ENCODE results near the gene IL1RAPL2. TPM values are rescaled to one million over a fixed set of nuclear protein-coding genes. Genes with fewer than 3 reads are reported as not detected.

The IL1RAPL2 gene
- total RNA-seq, 4 donors from 2014 or later: 0.16 TPM; not detected in 3

DNA sequence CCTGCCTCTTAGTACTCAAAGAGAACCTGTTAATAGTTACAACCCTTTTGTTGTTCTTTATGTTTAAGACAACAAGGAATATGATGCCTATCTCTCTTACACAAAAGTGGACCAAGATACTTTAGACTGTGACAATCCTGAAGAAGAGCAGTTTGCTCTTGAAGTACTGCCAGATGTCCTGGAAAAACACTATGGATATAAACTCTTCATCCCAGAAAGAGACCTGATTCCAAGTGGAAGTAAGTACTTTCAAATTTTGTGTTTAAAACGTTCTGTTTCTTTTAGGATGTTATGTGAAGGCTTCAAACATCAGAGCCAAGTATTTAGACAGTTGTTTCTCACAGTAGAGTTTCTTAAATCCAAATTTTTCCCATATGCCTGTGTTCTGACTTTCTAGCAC lies 1189.1 kb downstream of the IL1RAPL2 start:
- no peak overlapping the region for H3K4me3 ChIP-seq
- H3K4me1 ChIP-seq: no peaks in the 10 kb centered on the region
- no peak overlapping the region for H3K27ac ChIP-seq
- H3K36me3 ChIP-seq: no peaks in the 10 kb centered on the region
- no peaks in the 10 kb centered on the region for H3K27me3 ChIP-seq
- H3K9me3 ChIP-seq: no peaks in the 10 kb centered on the region
- no peak for DNase-seq
- WGBS, 2 donors (ENCODE audit: low coverage in 1 of 2): 8 to 14% methylated on average over 1 of the region's 1 CpG
- in situ Hi-C loops (cut with MboI; ENCODE audit: low pct_ligation_motif_present in 1 of 4, low pct_unique_long_range_greater_than_20kb in 1 of 4, low sequenced_read_pairs in 3 of 4): no loop called here
- no peak for TF ChIP-seq CTCF (IDR thresholded peaks at IDR 0.05)
- TF ChIP-seq POLR2AphosphoS5 (IDR thresholded peaks at IDR 0.05): no peak
- no peak for TF ChIP-seq POLR2A (IDR thresholded peaks at IDR 0.05)
- TF ChIP-seq EP300 (IDR thresholded peaks at IDR 0.05; ENCODE audit: low read depth): no peak
- intact Hi-C loops (cut with DNase I; ENCODE audit: low total_unique reads): no loop called here

GRCh38 chrX:105758754-105759153 lies 1192.8 kb downstream of the IL1RAPL2 start:
- H3K4me1 ChIP-seq: no peaks in the 10 kb centered on the region
- DNase-seq: no peak
- no peaks in the 10 kb centered on the region for H3K27me3 ChIP-seq
- WGBS, 2 donors (ENCODE audit: low coverage in 1 of 2): 72% methylated on average over 1 of the region's 1 CpG; no CpG with 5 or more reads in 1 of the 2 donors
- intact Hi-C loops (cut with DNase I; ENCODE audit: low total_unique reads): no loop called here
- H3K4me3 ChIP-seq: no peak overlapping the region
- no peaks in the 10 kb centered on the region for H3K36me3 ChIP-seq
- no peaks in the 10 kb centered on the region for H3K9me3 ChIP-seq
- TF ChIP-seq POLR2A (IDR thresholded peaks at IDR 0.05) (no peak), POLR2AphosphoS5 (IDR thresholded peaks at IDR 0.05) (no peak), EP300 (IDR thresholded peaks at IDR 0.05; ENCODE audit: low read depth) (no peak)
- H3K27ac ChIP-seq: no peak overlapping the region
- in situ Hi-C loops (cut with MboI; ENCODE audit: low pct_ligation_motif_present in 1 of 4, low pct_unique_long_range_greater_than_20kb in 1 of 4, low sequenced_read_pairs in 3 of 4): no loop called here

DNA sequence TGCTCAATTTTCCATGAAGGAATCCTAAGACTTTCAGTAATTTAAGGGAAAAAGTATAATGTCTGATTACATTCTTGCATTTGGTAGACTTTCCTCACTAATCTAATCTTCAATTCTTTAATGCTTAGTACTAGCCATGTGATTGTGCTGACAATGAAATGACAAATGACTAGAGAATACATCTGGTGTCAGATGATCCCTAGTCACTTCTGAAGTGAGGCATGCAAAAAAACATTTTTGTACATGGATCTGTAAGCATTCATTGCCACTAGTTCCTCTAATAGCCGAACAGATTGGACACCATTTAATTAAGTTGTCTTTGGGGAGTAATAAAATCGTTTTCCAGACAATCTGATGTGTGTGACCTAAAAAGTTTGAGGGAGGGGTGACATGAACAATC lies 1193.6 kb downstream of the IL1RAPL2 start:
- intact Hi-C loops (cut with DNase I; ENCODE audit: low total_unique reads) (no loop called here), in situ Hi-C loops (cut with MboI; ENCODE audit: low pct_ligation_motif_present in 1 of 4, low pct_unique_long_range_greater_than_20kb in 1 of 4, low sequenced_read_pairs in 3 of 4) (no loop called here)
- Histone ChIP-seq H3K9me3 (no peaks in the 10 kb centered on the region), H3K36me3 (no peaks in the 10 kb centered on the region), H3K4me1 (no peaks in the 10 kb centered on the region), H3K27me3 (no peaks in the 10 kb centered on the region), H3K4me3 (no peak overlapping the region), H3K27ac (no peak overlapping the region)
- DNase-seq: no peak
- WGBS, 2 donors (ENCODE audit: low coverage in 1 of 2): 37% methylated on average over 2 of the region's 2 CpGs; no CpG with 5 or more reads in 1 of the 2 donors
- TF ChIP-seq POLR2AphosphoS5 (IDR thresholded peaks at IDR 0.05) (no peak), POLR2A (IDR thresholded peaks at IDR 0.05) (no peak), EP300 (IDR thresholded peaks at IDR 0.05; ENCODE audit: low read depth) (no peak), CTCF (IDR thresholded peaks at IDR 0.05) (no peak)

GRCh38 chrX:105765691-105766090 lies 1199.7 kb downstream of the IL1RAPL2 start:
- no peaks in the 10 kb centered on the region for H3K27me3 ChIP-seq
- no peaks in the 10 kb centered on the region for H3K9me3 ChIP-seq
- WGBS, 2 donors (ENCODE audit: low coverage in 1 of 2): 52% methylated on average over 1 of the region's 1 CpG; no CpG with 5 or more reads in 1 of the 2 donors
- in situ Hi-C loops (cut with MboI; ENCODE audit: low pct_ligation_motif_present in 1 of 4, low pct_unique_long_range_greater_than_20kb in 1 of 4, low sequenced_read_pairs in 3 of 4): no loop called here
- TF ChIP-seq EP300 (IDR thresholded peaks at IDR 0.05; ENCODE audit: low read depth) (no peak), POLR2AphosphoS5 (IDR thresholded peaks at IDR 0.05) (no peak), POLR2A (IDR thresholded peaks at IDR 0.05) (no peak), CTCF (IDR thresholded peaks at IDR 0.05) (no peak)
- H3K36me3 ChIP-seq: no peaks in the 10 kb centered on the region
- no peaks in the 10 kb centered on the region for H3K4me1 ChIP-seq
- H3K27ac ChIP-seq: no peak overlapping the region
- DNase-seq: no peak
- intact Hi-C loops (cut with DNase I; ENCODE audit: low total_unique reads): no loop called here
- no peak overlapping the region for H3K4me3 ChIP-seq

DNA sequence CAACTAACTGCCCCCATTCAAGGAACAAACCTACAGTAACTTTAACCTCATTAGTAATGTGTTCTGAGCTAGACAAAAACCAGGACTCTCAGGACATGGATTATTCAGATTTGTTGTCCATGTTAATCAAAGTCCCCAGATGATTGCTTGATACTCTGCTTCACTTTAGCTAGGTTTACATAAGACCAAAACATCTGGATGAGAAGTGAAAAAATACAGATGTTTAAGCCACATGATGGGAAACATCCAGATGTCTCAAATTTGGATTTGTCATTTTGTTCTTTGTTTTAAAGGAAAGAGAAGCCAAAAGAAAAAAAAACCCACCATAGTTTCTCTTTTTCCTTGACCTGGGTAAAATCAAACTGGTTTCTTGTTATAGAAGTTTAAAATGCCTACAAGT lies 1207.8 kb downstream of the IL1RAPL2 start:
- no peaks in the 10 kb centered on the region for H3K27me3 ChIP-seq
- no peaks in the 10 kb centered on the region for H3K4me1 ChIP-seq
- no peak overlapping the region for H3K4me3 ChIP-seq
- DNase-seq: no peak
- in situ Hi-C loops (cut with MboI; ENCODE audit: low pct_ligation_motif_present in 1 of 4, low pct_unique_long_range_greater_than_20kb in 1 of 4, low sequenced_read_pairs in 3 of 4) (no loop called here), intact Hi-C loops (cut with DNase I; ENCODE audit: low total_unique reads) (no loop called here)
- no peak overlapping the region for H3K27ac ChIP-seq
- TF ChIP-seq EP300 (IDR thresholded peaks at IDR 0.05; ENCODE audit: low read depth) (no peak), POLR2A (IDR thresholded peaks at IDR 0.05) (no peak), CTCF (IDR thresholded peaks at IDR 0.05) (no peak), POLR2AphosphoS5 (IDR thresholded peaks at IDR 0.05) (no peak)
- no peaks in the 10 kb centered on the region for H3K9me3 ChIP-seq
- no peaks in the 10 kb centered on the region for H3K36me3 ChIP-seq

Measured in transverse colon (tissue), 4 donors.